HCT116 (cell line): Measurements from ENCODE around the gene ZBTB26. TPM values are rescaled to one million over a fixed set of nuclear protein-coding genes. Genes with fewer than 3 reads are reported as not detected.

Experiments used
- ATAC-seq: fragments of 200-7000 bp; cut with Tn5 transposase; 2 replicates; pipeline ENCODE4 v1.9.1; 2020; ENCODE audit warnings: mild to moderate bottlenecking, moderate library complexity
- BruUV-seq: library from RNA; stranded (reverse); fragments of 400-500 nt; replicated peaks from 2 replicates; lab custom pipeline; 2021; lab: Mats Ljungman, UMichigan
- CTCF ChIA-PET: fragments of 300-600 bp; sonication (Branson Sonifier 250); formaldehyde crosslinking; loops from one replicate; lab custom pipeline; 2021; ENCODE audit warnings: antibody characterized with exemption; lab: Charles Lee
- POLR2A ChIA-PET: fragments of 300-600, 350-600 bp; sonication (Branson Sonifier 250); formaldehyde crosslinking; loops from one replicate; lab custom pipeline; 2021; ENCODE audit warnings: antibody characterized with exemption; lab: Charles Lee
- RAD21 ChIA-PET, 2 experiments: fragments of 300-600 bp; sonication (Branson Sonifier 250); formaldehyde crosslinking; loops; one replicate each; lab custom pipeline; 2023; ENCODE audit warnings: low total read pairs in 2 of 2; ENCODE audit not compliant: uncharacterized antibody in 2 of 2, unreplicated experiment in 2 of 2, low non-redundant PET in 1 of 2; lab: Charles Lee
- DNase-seq: peaks from one replicate; pipeline ENCODE4 v3.0.0-alpha.2; 2010; ENCODE audit warnings: low read depth, low spot score
- H2AFZ ChIP-seq: fragments of 200-600 bp; shearing (Covaris generic), sonication (generic); 2 replicates; pipeline ENCODE4 v1.6.1; 2017; ENCODE audit warnings: low read depth, mixed run types, mixed read lengths, antibody characterized with exemption, low read length; ENCODE audit not compliant: poor library complexity, severe bottlenecking
- H3K27ac ChIP-seq: 2 replicates; pipeline ENCODE4 v1.5.1; 2012; ENCODE audit warnings: low read depth, low read length
- H3K27me3 ChIP-seq: fragments of 200-600 bp; sonication (generic); 2 replicates; pipeline ENCODE4 v1.6.1; 2016; ENCODE audit warnings: mixed run types, low read length, mixed read lengths; ENCODE audit not compliant: insufficient read depth
- H3K36me3 ChIP-seq, 2 experiments: fragments of 200-500 bp in 1 of 2; fragments of 200-600 bp in 1 of 2; sonication (Bioruptor generic) in 1 of 2; sonication (generic) in 1 of 2; 2 replicates each; pipeline versions ENCODE4 v1.5.1 to v1.6.1; 2014 to 2016; ENCODE audit warnings: low read length in 2 of 2, inconsistent platforms in 1 of 2, mixed read lengths in 1 of 2, mixed run types in 1 of 2; ENCODE audit not compliant: insufficient read depth in 2 of 2, control insufficient read depth in 1 of 2
- H3K4me1 ChIP-seq, 2 experiments: fragments of 200-600 bp in 1 of 2; sonication (generic) in 1 of 2; 2 replicates each; pipeline versions ENCODE4 v1.5.1 to v1.6.1; 2012 to 2017; ENCODE audit warnings: low read length in 2 of 2, inconsistent platforms in 1 of 2, mild to moderate bottlenecking in 1 of 2, mixed read lengths in 1 of 2, mixed run types in 1 of 2, moderate library complexity in 1 of 2; ENCODE audit not compliant: insufficient read depth in 2 of 2, control insufficient read depth in 1 of 2
- H3K4me2 ChIP-seq: fragments of 200-600 bp; sonication (generic); 2 replicates; pipeline ENCODE4 v1.6.1; 2017; ENCODE audit warnings: mixed run types, low read length, mixed read lengths
- H3K4me3 ChIP-seq, 2 experiments: fragments of 200-600 bp in 1 of 2; sonication (generic) in 1 of 2; replicated peaks in 1 of 2; 2 replicates each; pipeline ENCODE4 v1.5.1; 2011 to 2016; ENCODE audit warnings: low read length in 2 of 2, control low read depth in 1 of 2, low read depth in 1 of 2, mild to moderate bottlenecking in 1 of 2, mixed read lengths in 1 of 2, mixed run types in 1 of 2
- H3K79me2 ChIP-seq: fragments of 200-600 bp; sonication (generic); 2 replicates; pipeline ENCODE4 v1.6.1; 2017; ENCODE audit warnings: mild to moderate bottlenecking, mixed run types, low read length, moderate library complexity, mixed read lengths; ENCODE audit not compliant: insufficient read depth
- H3K9ac ChIP-seq: fragments of 200-600 bp; sonication (generic); 2 replicates; pipeline ENCODE4 v1.6.1; 2016; ENCODE audit warnings: low read length, mixed read lengths
- H3K9me2 ChIP-seq: fragments of 200-600 bp; sonication (generic), shearing (Covaris generic); 2 replicates; pipeline ENCODE4 v1.6.1; 2017; ENCODE audit warnings: mixed run types, mild to moderate bottlenecking, moderate library complexity; ENCODE audit not compliant: insufficient read depth
- H3K9me3 ChIP-seq, 2 experiments: fragments of 200-500 bp in 1 of 2; fragments of 200-600 bp in 1 of 2; sonication (Bioruptor generic) in 1 of 2; sonication (generic) in 1 of 2; 2 replicates each; pipeline ENCODE4 v1.6.1; 2014 to 2017; ENCODE audit warnings: low read length in 2 of 2, mixed read lengths in 2 of 2, inconsistent platforms in 1 of 2, low read depth in 1 of 2, mild to moderate bottlenecking in 1 of 2, mixed run types in 1 of 2, moderate library complexity in 1 of 2; ENCODE audit not compliant: control insufficient read depth in 1 of 2, insufficient read depth in 1 of 2
- H4K20me1 ChIP-seq: fragments of 200-600 bp; sonication (generic), shearing (Covaris generic); 2 replicates; pipeline ENCODE4 v1.6.1; 2017; ENCODE audit warnings: mixed run types, mild to moderate bottlenecking, moderate library complexity; ENCODE audit not compliant: insufficient read depth
- ATF3 ChIP-seq: IDR thresholded peaks from 2 replicates; pipeline ENCODE4 v1.6.1; 2012
- CEBPB ChIP-seq: IDR thresholded peaks from 2 replicates; pipeline ENCODE4 v1.6.1; 2012; ENCODE audit warnings: low read depth
- ELF1 ChIP-seq: IDR thresholded peaks from 2 replicates; pipeline ENCODE4 v1.6.1; 2012; ENCODE audit warnings: low read depth, borderline replicate concordance
- EZH2 ChIP-seq: fragments of 200-600 bp; sonication (generic); IDR thresholded peaks from 2 replicates; pipeline ENCODE4 v1.6.1; 2017; ENCODE audit warnings: antibody characterized with exemption, mixed run types
- FOSL1 ChIP-seq: IDR thresholded peaks from 2 replicates; pipeline ENCODE4 v1.6.1; 2012; ENCODE audit warnings: low read depth
- JUND ChIP-seq: IDR thresholded peaks from 2 replicates; pipeline ENCODE4 v1.6.1; 2012
- MAX ChIP-seq: IDR thresholded peaks from 2 replicates; pipeline ENCODE4 v1.6.1; 2012
- POLR2A ChIP-seq: IDR thresholded peaks from 2 replicates; pipeline ENCODE4 v1.7.0; 2011; ENCODE audit warnings: borderline replicate concordance; ENCODE audit not compliant: insufficient read depth, insufficient read length; ENCODE audit errors: extremely low read depth
- POLR2AphosphoS5 ChIP-seq: IDR thresholded peaks from 2 replicates; pipeline ENCODE4 v1.6.1; 2011; ENCODE audit warnings: mild to moderate bottlenecking, low read depth, low read length, moderate library complexity
- SRF ChIP-seq: IDR thresholded peaks from 2 replicates; pipeline ENCODE4 v1.6.1; 2012; ENCODE audit warnings: low read depth
- ZBTB33 ChIP-seq: IDR thresholded peaks from 2 replicates; pipeline ENCODE4 v1.6.1; 2011; ENCODE audit warnings: mild to moderate bottlenecking, low read length, moderate library complexity; ENCODE audit not compliant: insufficient replicate concordance; ENCODE audit errors: extremely low read depth
- ZFX ChIP-seq: fragments of 450-650 bp; IDR thresholded peaks from 2 replicates; pipeline ENCODE4 v1.6.1; 2017
- ZNF274 ChIP-seq: fragments of 200-500 bp; sonication (Bioruptor generic); IDR thresholded peaks from 2 replicates; pipeline ENCODE4 v1.6.1; 2014; ENCODE audit warnings: mild to moderate bottlenecking, low read depth, low read length, inconsistent platforms
- intact Hi-C: fragments of 100-400 bp; cut with micrococcal nuclease; formaldehyde crosslinking; loops from 2 replicates; pipeline ENCODE4 v1.10.0; 2022
- total RNA-seq: library from RNA; stranded (reverse); gene quantifications from one replicate; pipeline ENCODE4 v1.2.1, GENCODE V29; 2021; ENCODE audit not compliant: unreplicated experiment
- TF ChIP-seq, protein P1 (sequence below), 3 experiments: fragments of 200-600 bp in 1 of 3; sonication (generic) in 1 of 3; IDR thresholded peaks in 2 of 3; conservative IDR thresholded peaks in 1 of 3; 2 replicates each; pipeline ENCODE4 v1.5.1; 2012 to 2017; ENCODE audit warnings: low read depth in 2 of 3, low read length in 2 of 3, antibody characterized with exemption in 1 of 3, borderline replicate concordance in 1 of 3, control low read depth in 1 of 3, mild to moderate bottlenecking in 1 of 3, mixed read lengths in 1 of 3, mixed run types in 1 of 3, moderate library complexity in 1 of 3; ENCODE audit not compliant: insufficient read depth in 1 of 3

The ZBTB26 gene
- total RNA-seq, 1 experiment from 2014 or later: 5.5 TPM

- TF ChIP-seq, protein P1, sequence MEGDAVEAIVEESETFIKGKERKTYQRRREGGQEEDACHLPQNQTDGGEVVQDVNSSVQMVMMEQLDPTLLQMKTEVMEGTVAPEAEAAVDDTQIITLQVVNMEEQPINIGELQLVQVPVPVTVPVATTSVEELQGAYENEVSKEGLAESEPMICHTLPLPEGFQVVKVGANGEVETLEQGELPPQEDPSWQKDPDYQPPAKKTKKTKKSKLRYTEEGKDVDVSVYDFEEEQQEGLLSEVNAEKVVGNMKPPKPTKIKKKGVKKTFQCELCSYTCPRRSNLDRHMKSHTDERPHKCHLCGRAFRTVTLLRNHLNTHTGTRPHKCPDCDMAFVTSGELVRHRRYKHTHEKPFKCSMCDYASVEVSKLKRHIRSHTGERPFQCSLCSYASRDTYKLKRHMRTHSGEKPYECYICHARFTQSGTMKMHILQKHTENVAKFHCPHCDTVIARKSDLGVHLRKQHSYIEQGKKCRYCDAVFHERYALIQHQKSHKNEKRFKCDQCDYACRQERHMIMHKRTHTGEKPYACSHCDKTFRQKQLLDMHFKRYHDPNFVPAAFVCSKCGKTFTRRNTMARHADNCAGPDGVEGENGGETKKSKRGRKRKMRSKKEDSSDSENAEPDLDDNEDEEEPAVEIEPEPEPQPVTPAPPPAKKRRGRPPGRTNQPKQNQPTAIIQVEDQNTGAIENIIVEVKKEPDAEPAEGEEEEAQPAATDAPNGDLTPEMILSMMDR (IDR thresholded peaks at IDR 0.05 in 2 of 3, conservative IDR thresholded peaks at IDR 0.05 in 1 of 3; ENCODE audit: borderline replicate concordance in 1 of 3, insufficient read depth in 1 of 3, low read depth in 2 of 3, low read length in 2 of 3): no peak
- no peak for TF ChIP-seq POLR2AphosphoS5
- TF ChIP-seq ZNF274: no peak
- no peak for TF ChIP-seq SRF
- no peak for TF ChIP-seq FOSL1
- TF ChIP-seq ZFX: no peak
- TF ChIP-seq CEBPB: no peak
- TF ChIP-seq MAX: no peak
- TF ChIP-seq JUND: no peak
- no peak for TF ChIP-seq ATF3
These were observed 26.9 kb downstream of the ZBTB26 start (continued) for GRCh38 chr9:122904466-122904822.

DNA sequence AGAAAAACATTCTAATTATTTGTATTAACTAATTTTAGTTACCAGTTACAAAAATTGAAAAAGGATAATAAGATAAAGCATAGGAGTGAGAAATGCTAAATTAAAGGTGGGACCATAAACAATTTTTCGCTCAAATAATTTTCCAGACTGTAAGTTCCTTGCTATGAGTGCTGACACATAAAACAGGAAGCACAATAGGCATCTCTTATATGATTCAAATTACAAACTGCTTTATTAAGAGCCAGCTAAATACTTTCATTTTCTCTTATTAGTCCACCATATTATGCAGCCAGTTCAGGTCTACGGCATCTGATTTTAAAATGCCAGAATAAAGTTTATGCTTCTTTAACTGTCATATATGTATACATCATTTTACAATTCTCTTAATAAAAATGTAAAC is 30.5 kb downstream of the ZBTB26 start:
- Histone ChIP-seq H3K27ac (no peak overlapping the region), H3K79me2 (peaks cover 88% of the 10 kb centered on the region)

More for the DNA sequence above, 30.5 kb downstream of the ZBTB26 start:
- Histone ChIP-seq H3K4me3 (no peak overlapping the region), H3K4me2 (no peak overlapping the region), H3K9ac (no peak overlapping the region), H3K36me3 (peaks cover 3 to 4% of the 10 kb centered on the region in 2 experiments; a peak in 3 of 4 replicates), H4K20me1 (0 out of 2 replicates have a peak, but pooled peaks cover 6% of the 10 kb centered on the region), H3K9me3 (no peaks in the 10 kb centered on the region), H3K9me2 (no peaks in the 10 kb centered on the region), H2AFZ (no peak overlapping the region), H3K27me3 (no peaks in the 10 kb centered on the region), H3K4me1 (peaks cover 0 to 16% of the 10 kb centered on the region in 2 experiments; a peak in 2 of 4 replicates)
- no peak for DNase-seq
- intact Hi-C loops: loop anchor here (10.0 kb wide), 1 partner anchor 94 kb away; no protein-coding TSS in a partner anchor
- CTCF ChIA-PET: no interaction called here
- RAD21 ChIA-PET: no interaction called here
- POLR2A ChIA-PET: interaction anchor here (0.5 kb wide), 1 partner anchor 1753 kb away, joined by 3 read pairs; no protein-coding TSS in a partner anchor
- no peak for TF ChIP-seq ELF1
- no peak for TF ChIP-seq EZH2
- no peak for TF ChIP-seq ZBTB33
- TF ChIP-seq ZNF274: no peak
- no peak for TF ChIP-seq POLR2A
- no peak for TF ChIP-seq POLR2AphosphoS5
- no TSS peak for BruUV-seq
- no peak for ATAC-seq
